ENCODE data around the gene TTC28. TPM values are rescaled to one million over a fixed set of nuclear protein-coding genes. Genes with fewer than 3 reads are reported as not detected.
"Not testable (repeated sequence)": the region's sequence is repeated elsewhere in the genome, so short reads cannot be mapped to it uniquely, and the experiment has no call there.

TTC28 gene
- total RNA-seq, 6 experiments from 2014 or later: 10.8 to 18.9 (median 13.6) TPM

DNA sequence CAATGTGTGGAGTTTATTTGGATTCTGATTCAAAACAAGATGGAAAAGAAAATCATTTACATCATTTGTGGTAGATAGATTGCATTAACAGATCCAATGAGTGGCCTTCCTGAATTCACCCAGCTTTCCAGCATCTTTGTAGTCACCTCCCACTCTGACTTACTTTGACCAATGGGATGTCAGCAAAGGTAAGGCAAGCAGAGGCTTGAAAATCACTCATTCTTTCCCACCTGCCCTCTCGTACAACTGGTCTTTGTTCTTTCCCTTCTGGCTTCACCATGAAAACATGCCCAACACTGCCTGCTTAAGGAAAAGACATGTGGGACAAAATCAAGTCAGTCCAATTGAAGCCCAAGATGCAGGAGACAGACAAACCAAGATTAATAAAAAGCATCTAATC lies 202.1 kb downstream of the TTC28 start:
- Mint-ChIP-seq H3K27ac (no peak overlapping the region), H3K36me3 (ENCODE audit: low read depth) (no peaks in the 10 kb centered on the region), H3K27me3 (ENCODE audit: insufficient read depth) (no peaks in the 10 kb centered on the region; the same call in 1 of the 2 replicates), H3K4me3 (no peak overlapping the region), H3K9me3 (no peaks in the 10 kb centered on the region), H3K4me1 (ENCODE audit: low read depth) (no peaks in the 10 kb centered on the region)
- TF ChIP-seq, protein P1, sequence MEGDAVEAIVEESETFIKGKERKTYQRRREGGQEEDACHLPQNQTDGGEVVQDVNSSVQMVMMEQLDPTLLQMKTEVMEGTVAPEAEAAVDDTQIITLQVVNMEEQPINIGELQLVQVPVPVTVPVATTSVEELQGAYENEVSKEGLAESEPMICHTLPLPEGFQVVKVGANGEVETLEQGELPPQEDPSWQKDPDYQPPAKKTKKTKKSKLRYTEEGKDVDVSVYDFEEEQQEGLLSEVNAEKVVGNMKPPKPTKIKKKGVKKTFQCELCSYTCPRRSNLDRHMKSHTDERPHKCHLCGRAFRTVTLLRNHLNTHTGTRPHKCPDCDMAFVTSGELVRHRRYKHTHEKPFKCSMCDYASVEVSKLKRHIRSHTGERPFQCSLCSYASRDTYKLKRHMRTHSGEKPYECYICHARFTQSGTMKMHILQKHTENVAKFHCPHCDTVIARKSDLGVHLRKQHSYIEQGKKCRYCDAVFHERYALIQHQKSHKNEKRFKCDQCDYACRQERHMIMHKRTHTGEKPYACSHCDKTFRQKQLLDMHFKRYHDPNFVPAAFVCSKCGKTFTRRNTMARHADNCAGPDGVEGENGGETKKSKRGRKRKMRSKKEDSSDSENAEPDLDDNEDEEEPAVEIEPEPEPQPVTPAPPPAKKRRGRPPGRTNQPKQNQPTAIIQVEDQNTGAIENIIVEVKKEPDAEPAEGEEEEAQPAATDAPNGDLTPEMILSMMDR (IDR thresholded peaks at IDR 0.05): no peak
- no peak for DNase-seq

DNA sequence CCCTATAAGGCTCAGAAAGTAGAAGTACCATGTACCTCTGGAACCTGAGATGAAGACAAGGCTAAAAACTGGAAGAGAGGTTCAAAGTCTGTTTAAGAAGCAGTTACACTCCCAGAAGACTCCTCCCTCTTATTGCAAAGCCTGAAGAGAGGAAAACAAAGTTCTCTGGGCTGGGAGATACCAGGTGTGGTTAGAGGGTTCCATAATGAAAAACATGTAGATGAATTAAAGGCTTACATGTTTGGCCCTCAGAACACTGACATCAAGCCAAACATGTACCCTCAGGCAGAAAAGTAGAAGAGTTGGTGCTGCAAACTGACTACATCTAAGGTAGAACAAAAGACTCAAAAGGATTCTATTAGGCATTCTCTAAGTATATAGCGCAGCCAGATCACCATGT lies 205.3 kb downstream of the TTC28 start:
- TF ChIP-seq, protein P1 (IDR thresholded peaks at IDR 0.05): no peak
- H3K4me3 Mint-ChIP-seq: no peak overlapping the region
- no peaks in the 10 kb centered on the region for H3K4me1 Mint-ChIP-seq (ENCODE audit: low read depth)
- no peak for DNase-seq
- no peaks in the 10 kb centered on the region for H3K36me3 Mint-ChIP-seq (ENCODE audit: low read depth)
- no peaks in the 10 kb centered on the region; the same call in 1 of the 2 replicates for H3K27me3 Mint-ChIP-seq (ENCODE audit: insufficient read depth)
- H3K27ac Mint-ChIP-seq: no peak overlapping the region
- no peaks in the 10 kb centered on the region for H3K9me3 Mint-ChIP-seq

DNA sequence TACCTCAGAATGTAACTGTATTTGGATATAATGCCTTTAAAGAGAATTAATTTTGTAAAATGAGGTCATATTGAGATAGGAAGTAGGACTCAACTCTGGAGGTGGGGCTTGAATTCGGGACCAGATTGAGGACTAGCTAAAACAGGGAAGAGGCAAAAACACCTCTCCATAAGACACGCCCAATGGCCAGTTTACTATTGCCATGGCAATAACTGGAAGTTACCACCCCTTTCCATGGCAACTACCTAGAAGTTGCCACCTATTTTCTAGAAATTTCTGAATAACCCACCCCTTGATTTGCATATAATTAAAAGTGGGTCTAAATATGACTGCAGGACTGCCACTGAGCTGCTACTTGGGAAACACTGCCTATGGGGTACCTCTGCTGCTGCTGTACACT lies 206.4 kb downstream of the TTC28 start:
- Mint-ChIP-seq H3K36me3 (ENCODE audit: low read depth) (no peaks in the 10 kb centered on the region), H3K4me1 (ENCODE audit: low read depth) (no peaks in the 10 kb centered on the region), H3K9me3 (no peaks in the 10 kb centered on the region), H3K27me3 (ENCODE audit: insufficient read depth) (no peaks in the 10 kb centered on the region; the same call in 1 of the 2 replicates), H3K4me3 (no peak overlapping the region), H3K27ac (no peak overlapping the region)
- TF ChIP-seq, protein P1 (IDR thresholded peaks at IDR 0.05): no peak
- no peak for DNase-seq

DNA sequence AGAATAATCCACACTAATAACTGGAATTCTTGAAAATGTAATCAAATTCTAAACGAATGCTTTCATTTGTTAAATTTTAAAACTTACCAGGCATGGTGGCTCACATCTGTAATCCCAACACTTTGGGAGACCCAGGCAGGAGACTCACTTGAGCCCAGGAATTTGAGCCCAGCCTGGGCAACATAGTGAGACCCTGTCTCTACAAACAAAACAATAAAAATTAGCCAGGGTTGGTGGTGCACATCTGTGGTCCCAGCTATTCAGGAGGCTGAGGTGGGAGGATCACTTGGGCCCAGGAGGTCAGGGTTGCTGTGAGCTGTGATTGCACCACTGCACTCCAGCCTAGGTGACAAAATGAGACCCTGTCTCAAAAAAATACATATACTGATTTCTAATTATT lies 212.6 kb downstream of the TTC28 start:
- not testable (repeated sequence) for H3K4me1 Mint-ChIP-seq (ENCODE audit: low read depth); H3K27ac Mint-ChIP-seq; H3K4me3 Mint-ChIP-seq

DNA sequence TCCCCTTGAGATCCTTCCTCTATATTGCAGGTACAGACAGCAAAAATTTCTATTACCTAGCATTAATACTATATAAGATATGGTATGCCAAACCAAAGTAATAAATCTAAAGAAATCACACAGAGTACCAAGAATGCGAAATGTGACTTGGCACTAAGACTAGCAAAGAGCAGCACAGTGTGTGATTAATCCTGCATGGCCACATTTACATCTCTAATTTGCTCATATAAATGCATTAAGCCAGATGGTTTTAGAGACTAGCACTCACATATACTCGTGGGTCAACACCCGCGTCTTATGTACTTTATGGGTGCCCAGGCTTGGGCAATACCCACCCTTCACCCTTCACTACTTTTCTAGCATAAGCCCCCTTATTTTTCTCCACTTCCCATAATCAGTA lies 213.2 kb downstream of the TTC28 start:
- Mint-ChIP-seq H3K27me3 (ENCODE audit: insufficient read depth) (no peaks in the 10 kb centered on the region; the same call in 1 of the 2 replicates), H3K4me3 (no peak overlapping the region), H3K4me1 (ENCODE audit: low read depth) (no peaks in the 10 kb centered on the region), H3K36me3 (ENCODE audit: low read depth) (no peaks in the 10 kb centered on the region), H3K9me3 (no peaks in the 10 kb centered on the region), H3K27ac (no peak overlapping the region)
- no peak for DNase-seq
- TF ChIP-seq, protein P1 (IDR thresholded peaks at IDR 0.05): no peak

More for the DNA sequence above, 212.6 kb downstream of the TTC28 start:
- not testable (repeated sequence) for H3K9me3 Mint-ChIP-seq; H3K36me3 Mint-ChIP-seq (ENCODE audit: low read depth); H3K27me3 Mint-ChIP-seq (ENCODE audit: insufficient read depth); DNase-seq

DNA sequence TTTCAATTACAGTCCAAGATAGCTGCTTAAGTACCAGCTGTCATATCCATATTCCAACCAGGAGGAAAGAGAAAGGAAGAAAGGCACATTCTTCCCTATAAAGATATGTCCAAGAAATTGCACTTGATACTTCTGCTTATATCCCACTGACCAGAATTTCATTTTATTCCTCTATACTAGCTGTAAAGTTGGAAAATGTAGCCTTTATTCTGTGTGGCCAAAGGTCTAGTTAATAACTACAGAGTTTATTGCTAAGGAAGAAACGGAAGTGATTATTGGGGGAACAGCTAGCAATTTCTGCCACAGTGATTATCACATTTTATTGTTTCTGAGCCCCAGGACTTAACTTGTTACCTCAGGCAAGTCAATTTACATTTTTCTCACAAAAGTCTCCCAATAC lies 213.8 kb downstream of the TTC28 start:
- Mint-ChIP-seq H3K4me3 (no peak overlapping the region), H3K36me3 (ENCODE audit: low read depth) (no peaks in the 10 kb centered on the region), H3K9me3 (no peaks in the 10 kb centered on the region), H3K27me3 (ENCODE audit: insufficient read depth) (no peaks in the 10 kb centered on the region; the same call in 1 of the 2 replicates), H3K27ac (no peak overlapping the region), H3K4me1 (ENCODE audit: low read depth) (no peaks in the 10 kb centered on the region)
- no peak for DNase-seq
- TF ChIP-seq, protein P1 (IDR thresholded peaks at IDR 0.05): no peak
